GM19397 (cell line): ENCODE data around the gene MASP1.

ENCODE experiments used
- ATAC-seq: cut with Tn5 transposase; IDR thresholded peaks from one replicate; pipeline ENCODE4 v1.9.1; 2021; ENCODE audit warnings: mild to moderate bottlenecking, moderate library complexity; ENCODE audit not compliant: unreplicated experiment

MASP1 gene

GRCh38 chr3:187191271-187191670, 100.3 kb downstream of the MASP1 start:
- no peak for ATAC-seq

GRCh38 chr3:187188931-187189330, 102.6 kb downstream of the MASP1 start:
- no peak for ATAC-seq

- no peak for ATAC-seq
Measured at GRCh38 chr3:187186801-187187421, 104.6 kb downstream of the MASP1 start.

GRCh38 chr3:187186375-187186774, 105.2 kb downstream of the MASP1 start:
- ATAC-seq = no peak

GRCh38 chr3:187185759-187186158, 105.8 kb downstream of the MASP1 start:
- ATAC-seq = no peak
